GM12875 (cell line): ENCODE data around the gene B4GALNT4.

Experiments used
- H3K4me3 ChIP-seq: one replicate; pipeline ENCODE4 v1.5.1; 2011; ENCODE audit warnings: low read depth, low read length, control low read depth
- CTCF ChIP-seq: IDR thresholded peaks from 2 replicates; pipeline ENCODE4 v1.5.1; 2011; ENCODE audit warnings: low read depth, mild to moderate bottlenecking, control low read depth, inconsistent platforms, low read length, moderate library complexity, borderline replicate concordance; ENCODE audit not compliant: insufficient read depth

B4GALNT4 gene

GRCh38 chr11:377174-377865, 8.0 kb downstream of the B4GALNT4 start:
- no peak overlapping the region for H3K4me3 ChIP-seq
- TF ChIP-seq CTCF: no peak

GRCh38 chr11:377883-378500, 8.7 kb downstream of the B4GALNT4 start:
- H3K4me3 ChIP-seq: no peak overlapping the region
- no peak for TF ChIP-seq CTCF

- H3K4me3 ChIP-seq: no peak overlapping the region
- no peak for TF ChIP-seq CTCF
These were observed 10.2 kb downstream of the B4GALNT4 start for GRCh38 chr11:379205-380094.

- TF ChIP-seq CTCF: no peak
- no peak overlapping the region for H3K4me3 ChIP-seq
These were observed 10.8 kb downstream of the B4GALNT4 start for GRCh38 chr11:380095-380480.

- TF ChIP-seq CTCF: no peak
These were observed 11.2 kb downstream of the B4GALNT4 start for GRCh38 chr11:380491-380890.

GRCh38 chr11:380996-381395, 11.7 kb downstream of the B4GALNT4 start:
- TF ChIP-seq CTCF: no peak
- H3K4me3 ChIP-seq: no peak overlapping the region

More at GRCh38 chr11:380491-380890, 11.2 kb downstream of the B4GALNT4 start:
- no peak overlapping the region for H3K4me3 ChIP-seq
